ENCODE results near the gene SRCAP. TPM values are rescaled to one million over a fixed set of nuclear protein-coding genes. Genes with fewer than 3 reads are reported as not detected.

The SRCAP gene
- total RNA-seq, 4 donors from 2014 or later = 43.8 to 135 (median 71.3) TPM

DNA sequence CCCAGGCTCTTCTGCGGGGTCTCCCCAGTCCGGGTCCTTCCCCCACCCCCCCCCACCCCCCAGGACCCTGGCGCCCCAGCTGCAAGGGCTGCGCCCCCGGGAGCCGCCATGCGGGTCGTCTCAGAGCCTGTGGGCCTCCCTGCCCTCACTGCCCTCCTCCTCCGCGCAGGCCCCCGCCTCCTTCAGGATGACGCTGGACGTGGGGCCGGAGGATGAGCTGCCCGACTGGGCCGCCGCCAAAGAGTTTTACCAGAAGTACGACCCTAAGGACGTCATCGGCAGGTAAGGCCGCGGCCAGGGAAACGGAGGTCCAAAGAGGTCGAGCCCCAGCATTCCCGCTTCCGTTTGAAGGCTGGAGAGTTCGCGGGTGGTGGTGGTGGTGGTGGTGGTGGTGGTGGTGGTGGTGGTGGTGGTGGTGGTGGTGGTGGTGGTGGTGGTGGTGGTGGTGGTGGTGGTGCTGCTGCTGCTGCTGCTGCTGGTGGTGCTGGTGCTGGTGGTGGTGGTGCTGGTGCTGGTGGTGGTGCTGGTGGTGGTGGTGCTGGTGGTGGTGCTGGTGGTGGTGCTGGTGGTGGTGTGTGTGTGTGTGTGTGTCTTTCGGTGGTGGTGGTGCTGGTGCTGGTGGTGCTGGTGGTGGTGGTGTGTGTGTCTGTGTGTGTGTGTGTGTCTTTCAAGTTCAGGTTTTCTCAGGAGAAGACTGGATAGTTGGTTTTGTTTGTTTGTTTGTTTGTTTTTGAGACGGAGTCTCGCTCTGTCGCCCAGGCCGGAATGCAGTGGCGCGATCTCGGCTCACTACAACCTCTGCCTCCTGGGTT is 49.9 kb downstream of the SRCAP start:
- intact Hi-C loops (cut with DNase I; ENCODE audit: low total_unique reads) = no loop called here
- peak overlapping the region; percentile 72 to 100 (median 96) for H3K4me3 ChIP-seq
- H3K27ac ChIP-seq = peak overlapping the region; percentile 85 to 95 (median 91)
- H3K9me3 ChIP-seq = no peaks in the 10 kb centered on the region
- 37% methylated on average over 14 of the region's 36 CpGs; no CpG with 5 or more reads in 1 of the 2 donors for WGBS, 2 donors (ENCODE audit: low coverage in 1 of 2)
- TF ChIP-seq POLR2AphosphoS5 (IDR thresholded peaks at IDR 0.05) = no peak
- TF ChIP-seq, protein P1, sequence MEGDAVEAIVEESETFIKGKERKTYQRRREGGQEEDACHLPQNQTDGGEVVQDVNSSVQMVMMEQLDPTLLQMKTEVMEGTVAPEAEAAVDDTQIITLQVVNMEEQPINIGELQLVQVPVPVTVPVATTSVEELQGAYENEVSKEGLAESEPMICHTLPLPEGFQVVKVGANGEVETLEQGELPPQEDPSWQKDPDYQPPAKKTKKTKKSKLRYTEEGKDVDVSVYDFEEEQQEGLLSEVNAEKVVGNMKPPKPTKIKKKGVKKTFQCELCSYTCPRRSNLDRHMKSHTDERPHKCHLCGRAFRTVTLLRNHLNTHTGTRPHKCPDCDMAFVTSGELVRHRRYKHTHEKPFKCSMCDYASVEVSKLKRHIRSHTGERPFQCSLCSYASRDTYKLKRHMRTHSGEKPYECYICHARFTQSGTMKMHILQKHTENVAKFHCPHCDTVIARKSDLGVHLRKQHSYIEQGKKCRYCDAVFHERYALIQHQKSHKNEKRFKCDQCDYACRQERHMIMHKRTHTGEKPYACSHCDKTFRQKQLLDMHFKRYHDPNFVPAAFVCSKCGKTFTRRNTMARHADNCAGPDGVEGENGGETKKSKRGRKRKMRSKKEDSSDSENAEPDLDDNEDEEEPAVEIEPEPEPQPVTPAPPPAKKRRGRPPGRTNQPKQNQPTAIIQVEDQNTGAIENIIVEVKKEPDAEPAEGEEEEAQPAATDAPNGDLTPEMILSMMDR (IDR thresholded peaks at IDR 0.05) = no peak
- TF ChIP-seq EP300 (IDR thresholded peaks at IDR 0.05; ENCODE audit: low read depth) = no peak
- no peak for TF ChIP-seq POLR2A (IDR thresholded peaks at IDR 0.05)
- peaks cover 0 to 12% (median 5%) of the 10 kb centered on the region in 4 donors for H3K36me3 ChIP-seq
- peaks cover 0 to 43% (median 25%) of the 10 kb centered on the region in 4 donors for H3K4me1 ChIP-seq
- peak; percentile 58 for DNase-seq
- H3K27me3 ChIP-seq = no peaks in the 10 kb centered on the region
- in situ Hi-C loops (cut with MboI; ENCODE audit: low pct_ligation_motif_present in 1 of 4, low pct_unique_long_range_greater_than_20kb in 1 of 4, low sequenced_read_pairs in 3 of 4) = no loop called here

DNA sequence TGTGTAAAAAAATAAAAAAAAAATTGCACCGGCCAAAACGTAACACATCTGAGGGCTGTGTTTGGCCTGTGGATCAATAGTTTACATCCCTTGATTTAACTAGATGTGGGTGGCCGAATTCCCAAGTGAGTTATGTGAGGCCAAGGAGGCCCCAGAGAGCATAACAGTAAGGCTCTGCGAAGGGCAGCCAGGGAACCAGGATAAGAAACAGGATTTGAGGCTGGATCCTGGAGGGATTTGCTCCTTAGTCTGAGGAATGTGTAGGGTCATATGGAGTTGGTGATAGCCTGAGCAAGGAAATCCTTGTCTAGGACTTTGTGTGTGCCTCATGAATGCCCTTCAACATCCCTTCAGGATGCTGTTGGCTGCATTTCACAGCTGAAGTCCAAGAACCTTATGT is 51.2 kb downstream of the SRCAP start:
- WGBS, 2 donors (ENCODE audit: low coverage in 1 of 2) = 86% methylated on average over 4 of the region's 4 CpGs; no CpG with 5 or more reads in 1 of the 2 donors
- Histone ChIP-seq H3K9me3 (no peaks in the 10 kb centered on the region), H3K27ac (no peak overlapping the region), H3K36me3 (peaks cover 0 to 19% (median 7%) of the 10 kb centered on the region in 4 donors), H3K4me1 (peaks cover 0 to 31% (median 19%) of the 10 kb centered on the region in 4 donors), H3K27me3 (no peaks in the 10 kb centered on the region), H3K4me3 (no peak overlapping the region)
- no peak for DNase-seq
- intact Hi-C loops (cut with DNase I; ENCODE audit: low total_unique reads) = no loop called here
- in situ Hi-C loops (cut with MboI; ENCODE audit: low pct_ligation_motif_present in 1 of 4, low pct_unique_long_range_greater_than_20kb in 1 of 4, low sequenced_read_pairs in 3 of 4) = no loop called here
- TF ChIP-seq POLR2AphosphoS5 (IDR thresholded peaks at IDR 0.05) = no peak

DNA sequence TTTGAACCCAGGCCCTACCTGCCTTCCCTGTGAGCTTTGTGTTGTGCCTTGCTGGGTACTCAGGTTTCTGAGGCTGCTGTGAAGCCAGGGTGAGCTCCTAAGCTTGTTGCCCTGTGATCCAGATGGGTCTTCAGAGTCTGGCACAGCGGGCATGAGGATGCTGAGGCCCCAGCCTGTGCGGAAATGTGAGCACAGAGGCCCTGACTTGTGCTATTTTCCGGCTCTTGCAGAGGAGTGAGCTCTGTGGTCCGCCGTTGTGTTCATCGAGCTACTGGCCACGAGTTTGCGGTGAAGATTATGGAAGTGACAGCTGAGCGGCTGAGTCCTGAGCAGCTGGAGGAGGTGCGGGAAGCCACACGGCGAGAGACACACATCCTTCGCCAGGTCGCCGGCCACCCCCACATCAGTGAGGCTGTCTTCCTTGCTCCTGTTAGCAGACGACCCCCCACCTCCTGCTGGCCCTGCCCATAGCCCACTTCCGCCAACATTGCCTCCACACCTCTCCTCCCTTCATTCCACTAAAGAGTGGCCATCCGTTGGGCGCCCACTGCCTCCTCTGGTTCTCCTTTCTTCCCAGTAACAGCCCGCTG is 52.0 kb downstream of the SRCAP start:
- Histone ChIP-seq H3K27ac (no peak overlapping the region), H3K36me3 (peaks cover 0 to 19% (median 7%) of the 10 kb centered on the region in 4 donors), H3K4me1 (peaks cover 0 to 25% (median 16%) of the 10 kb centered on the region in 4 donors), H3K9me3 (no peaks in the 10 kb centered on the region), H3K4me3 (no peak overlapping the region), H3K27me3 (no peaks in the 10 kb centered on the region)
- intact Hi-C loops (cut with DNase I; ENCODE audit: low total_unique reads) = no loop called here
- 93 to 100% methylated on average over 2 to 20 of the region's 20 CpGs for WGBS, 2 donors (ENCODE audit: low coverage in 1 of 2)
- DNase-seq = no peak
- TF ChIP-seq, protein P1 (IDR thresholded peaks at IDR 0.05) = no peak
- TF ChIP-seq POLR2A (IDR thresholded peaks at IDR 0.05) (no peak), POLR2AphosphoS5 (IDR thresholded peaks at IDR 0.05) (no peak), EP300 (IDR thresholded peaks at IDR 0.05; ENCODE audit: low read depth) (no peak)
- in situ Hi-C loops (cut with MboI; ENCODE audit: low pct_ligation_motif_present in 1 of 4, low pct_unique_long_range_greater_than_20kb in 1 of 4, low sequenced_read_pairs in 3 of 4) = no loop called here

DNA sequence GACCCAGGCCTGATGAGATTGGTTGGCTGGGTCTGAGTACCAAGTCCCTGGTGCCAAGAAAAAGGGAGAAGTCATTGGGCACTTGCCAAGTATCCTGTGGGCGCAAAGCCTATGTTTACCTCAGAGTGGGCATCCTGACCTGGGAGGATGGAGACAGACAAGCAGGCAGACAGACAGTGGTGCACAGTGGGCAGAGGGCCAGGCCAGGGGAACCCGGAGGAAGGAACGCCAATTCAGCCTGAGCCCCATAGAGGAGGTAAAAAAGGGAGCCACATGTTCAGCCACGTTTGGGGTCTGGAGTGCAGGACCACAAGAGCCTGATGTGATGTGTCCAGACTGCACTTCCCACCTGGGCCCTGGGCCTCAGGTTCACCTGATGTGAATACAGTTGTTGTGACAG is 54.6 kb downstream of the SRCAP start:
- Histone ChIP-seq H3K9me3 (no peaks in the 10 kb centered on the region), H3K4me3 (no peak overlapping the region), H3K27ac (no peak overlapping the region), H3K36me3 (peaks cover 0 to 19% (median 7%) of the 10 kb centered on the region in 4 donors), H3K27me3 (no peaks in the 10 kb centered on the region), H3K4me1 (peaks cover 0 to 7% (median 7%) of the 10 kb centered on the region in 4 donors)
- TF ChIP-seq POLR2A (IDR thresholded peaks at IDR 0.05) (no peak), EP300 (IDR thresholded peaks at IDR 0.05; ENCODE audit: low read depth) (no peak), POLR2AphosphoS5 (IDR thresholded peaks at IDR 0.05) (no peak)
- TF ChIP-seq, protein P1 (IDR thresholded peaks at IDR 0.05) = no peak
- no peak for DNase-seq
- intact Hi-C loops (cut with DNase I; ENCODE audit: low total_unique reads) = no loop called here
- in situ Hi-C loops (cut with MboI; ENCODE audit: low pct_ligation_motif_present in 1 of 4, low pct_unique_long_range_greater_than_20kb in 1 of 4, low sequenced_read_pairs in 3 of 4) = no loop called here
- 84 to 100% methylated on average over 1 to 4 of the region's 4 CpGs for WGBS, 2 donors (ENCODE audit: low coverage in 1 of 2)

Measured in transverse colon (tissue), 4 donors.